NCI-H526 (cell line): ENCODE results near the gene SPATA13.

Experiments used
- DNase-seq, 2 experiments: peaks; one replicate each; lab custom pipeline; 2025; lab: John Stamatoyannopoulos, UW

SPATA13 gene

DNA sequence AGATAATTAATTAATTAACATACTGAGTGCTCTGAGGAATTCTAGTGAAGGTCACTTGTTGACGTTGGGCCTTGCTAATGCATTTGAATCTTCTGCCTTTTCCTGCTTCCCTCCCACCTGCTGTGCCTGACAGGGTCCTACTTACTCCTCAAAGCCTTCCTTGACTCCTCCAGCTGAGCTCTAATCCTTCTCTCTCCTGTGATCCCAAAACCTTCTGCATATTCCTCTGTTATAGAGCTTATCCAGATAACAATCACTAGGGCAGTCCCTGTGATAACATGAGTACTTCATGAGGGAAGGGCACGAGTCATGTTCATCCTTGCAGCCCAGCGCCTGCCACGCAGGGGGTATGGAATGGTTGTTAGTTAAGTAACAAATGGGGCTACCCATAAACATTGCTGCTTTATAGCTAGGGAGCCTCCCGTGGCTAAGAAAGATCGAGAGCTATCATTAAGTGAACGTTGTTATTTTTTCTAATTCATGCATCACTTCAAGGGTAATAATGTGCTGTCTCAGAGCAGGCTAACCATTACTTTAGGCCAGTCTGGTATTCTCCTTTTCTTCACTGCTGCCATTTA is 19.1 kb upstream of the SPATA13 start:
- no peak for DNase-seq

DNA sequence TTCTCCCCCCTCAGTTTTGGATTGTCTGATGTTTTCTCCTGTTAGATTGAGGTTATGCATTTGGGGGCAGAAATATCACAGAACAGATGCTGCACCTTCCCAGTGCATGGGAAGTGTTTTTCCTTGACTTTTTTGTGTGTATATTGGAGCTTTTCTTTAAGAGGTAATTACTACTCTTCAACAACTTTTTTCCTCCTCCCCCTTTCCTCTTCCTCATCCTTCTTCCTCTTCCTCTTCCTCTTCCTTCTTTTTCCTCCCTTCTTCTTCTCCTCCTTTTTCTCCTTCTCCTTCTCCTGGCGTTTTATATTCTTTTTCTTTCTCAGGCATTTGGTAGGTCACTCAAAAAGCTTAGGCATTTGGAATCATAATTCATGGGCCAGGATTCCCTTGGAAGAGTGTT is 18.1 kb upstream of the SPATA13 start:
- no peak for DNase-seq

GRCh38 chr13:24142886-24143285 is 17.6 kb upstream of the SPATA13 start:
- DNase-seq, result no peak

GRCh38 chr13:24145240-24145639 is 15.3 kb upstream of the SPATA13 start:
- no peak for DNase-seq

DNA sequence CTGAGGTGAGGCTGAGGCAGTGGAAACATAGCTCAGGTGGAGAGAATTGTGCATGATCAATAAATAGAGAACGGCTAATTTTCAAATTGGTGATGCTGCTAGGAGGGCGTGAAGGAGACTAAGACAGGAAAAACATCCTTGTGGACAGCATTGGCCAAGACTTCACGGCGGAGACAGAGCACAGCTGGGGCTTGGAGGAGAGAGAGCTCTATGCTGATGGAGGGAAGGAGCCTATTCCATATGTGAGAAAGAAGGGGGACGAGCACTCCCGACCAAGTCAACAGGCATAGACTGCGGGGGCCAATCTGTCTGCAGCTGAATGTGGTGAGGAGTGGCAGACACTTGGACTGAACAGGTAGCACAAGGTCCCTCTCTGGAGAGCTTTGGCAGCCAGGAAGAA is 14.8 kb upstream of the SPATA13 start:
- DNase-seq, result no peak

GRCh38 chr13:24146961-24147569 is 13.5 kb upstream of the SPATA13 start:
- DNase-seq, result no peak

- DNase-seq, result no peak
These were observed 13.0 kb upstream of the SPATA13 start for GRCh38 chr13:24147570-24147963.

- peak; percentile 69 to 76 for DNase-seq
These were observed 11.9 kb upstream of the SPATA13 start for GRCh38 chr13:24148414-24149235.

DNA sequence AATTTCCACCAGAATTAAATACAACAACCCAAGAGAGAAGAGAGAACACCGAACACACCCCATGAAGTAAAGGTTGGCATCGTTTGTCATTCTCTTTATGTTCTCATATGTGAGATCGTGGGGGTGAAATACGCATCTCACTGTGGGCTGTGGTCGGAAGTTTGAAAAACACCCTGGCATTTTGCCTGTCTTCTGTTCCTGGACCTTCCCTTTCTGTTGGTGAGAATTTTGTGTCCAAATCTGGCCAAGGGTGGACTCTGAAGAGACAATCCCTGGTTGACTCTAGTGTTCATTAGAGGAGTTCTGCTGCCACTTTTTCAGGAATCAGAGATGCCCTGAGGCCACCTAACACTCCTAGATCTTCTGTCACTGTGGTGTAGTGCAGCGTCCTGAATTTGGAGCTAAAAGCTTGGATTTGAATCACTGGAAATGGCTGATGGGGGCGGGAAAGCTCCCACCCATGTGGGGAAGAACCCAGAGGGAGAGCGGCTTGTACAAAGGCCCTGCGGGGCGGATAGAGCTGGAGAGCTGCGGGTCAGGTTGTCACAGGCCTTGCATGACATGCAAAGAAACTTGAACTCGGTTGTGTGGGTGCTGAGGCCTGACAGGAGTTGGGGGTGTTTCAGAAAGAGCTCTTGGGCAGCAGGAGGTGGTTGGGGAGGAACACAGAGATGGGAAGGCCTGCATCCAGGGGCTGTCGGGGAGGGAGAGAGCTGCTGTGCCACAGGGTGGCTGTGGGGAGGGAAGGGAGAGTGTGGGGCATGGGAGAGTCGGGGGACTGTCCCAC is 11.1 kb upstream of the SPATA13 start:
- DNase-seq, result no peak

DNA sequence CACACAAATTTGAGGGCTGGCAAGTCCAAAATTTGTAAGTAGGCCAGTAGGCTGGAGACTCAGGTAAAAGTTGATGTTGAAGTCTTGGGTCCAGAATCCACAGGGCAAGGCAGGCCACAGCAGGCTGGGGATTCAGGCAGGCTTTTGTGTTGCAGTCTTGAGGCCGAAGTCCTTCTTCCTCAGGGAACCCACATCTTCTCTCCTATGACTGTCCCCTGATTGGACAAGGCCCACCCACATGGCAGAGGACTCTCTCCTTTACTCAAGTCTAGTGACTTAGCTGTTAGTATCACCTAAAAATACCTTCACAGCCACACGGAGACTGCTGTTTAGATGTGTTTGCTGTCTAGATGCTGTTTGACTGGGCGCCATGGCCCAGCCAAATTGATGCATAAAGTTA is 9.9 kb upstream of the SPATA13 start:
- no peak for DNase-seq

DNA sequence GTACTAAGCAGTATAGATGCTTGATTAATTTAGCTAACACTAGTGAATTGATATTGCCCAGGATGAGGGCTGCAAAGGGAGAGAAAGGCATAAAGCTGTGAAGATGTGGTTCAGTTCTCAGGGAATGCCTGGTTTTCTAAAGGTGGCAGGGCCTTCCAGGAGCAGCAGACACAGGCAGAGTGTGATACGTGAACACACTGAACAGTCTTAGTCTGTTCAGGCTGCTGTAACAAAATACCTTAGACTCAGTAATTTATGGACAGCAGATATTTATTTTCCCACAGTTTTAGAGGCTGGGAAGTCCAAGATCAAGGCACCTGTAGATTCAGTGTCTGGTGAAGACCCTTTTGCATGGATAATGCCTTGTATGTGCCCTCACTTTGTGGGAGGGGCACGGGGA is 8.7 kb upstream of the SPATA13 start:
- DNase-seq, result no peak

- DNase-seq, result peak in 1 of 2 experiments; percentile 6
These were observed 8.0 kb upstream of the SPATA13 start for GRCh38 chr13:24152292-24153214.

DNA sequence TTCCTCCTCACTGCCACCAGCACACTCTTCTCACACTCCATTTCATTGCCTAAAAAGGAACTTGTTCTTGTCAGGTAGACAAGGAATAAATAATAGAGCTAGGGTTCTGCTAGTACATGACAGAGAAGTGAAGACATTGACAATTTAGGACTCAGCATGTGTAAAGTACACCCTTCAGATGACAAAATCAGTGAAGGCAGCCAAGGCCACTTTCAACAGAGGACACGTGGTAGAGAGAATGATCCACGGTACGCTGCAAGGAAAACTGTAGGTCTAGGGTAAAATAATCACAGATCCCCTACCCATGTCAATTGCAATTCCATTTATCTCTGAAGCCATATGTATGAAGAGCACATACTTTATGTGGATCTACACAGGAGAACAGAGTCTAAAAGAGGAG is 7.2 kb upstream of the SPATA13 start:
- DNase-seq, result no peak

GRCh38 chr13:24153979-24154701 is 6.4 kb upstream of the SPATA13 start:
- no peak for DNase-seq

DNA sequence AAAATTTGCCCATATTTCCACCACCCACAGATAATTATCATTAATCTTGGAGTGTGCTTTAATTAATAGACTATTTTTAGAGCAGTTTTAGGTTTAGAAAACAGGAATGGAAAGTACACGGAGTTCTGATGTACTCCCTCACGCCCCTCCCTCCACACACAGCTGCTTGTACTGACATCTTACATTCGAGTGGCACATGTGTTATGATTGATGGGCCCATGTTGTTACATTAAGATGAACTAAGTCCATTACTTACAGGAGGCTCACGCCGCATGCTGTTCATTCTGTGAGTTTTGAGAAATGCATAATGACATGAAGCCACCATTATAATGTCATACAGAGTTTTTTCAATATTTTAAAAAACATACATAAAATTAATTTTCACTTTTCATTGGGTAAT is 1.2 kb upstream of the SPATA13 start:
- no peak for DNase-seq

DNA sequence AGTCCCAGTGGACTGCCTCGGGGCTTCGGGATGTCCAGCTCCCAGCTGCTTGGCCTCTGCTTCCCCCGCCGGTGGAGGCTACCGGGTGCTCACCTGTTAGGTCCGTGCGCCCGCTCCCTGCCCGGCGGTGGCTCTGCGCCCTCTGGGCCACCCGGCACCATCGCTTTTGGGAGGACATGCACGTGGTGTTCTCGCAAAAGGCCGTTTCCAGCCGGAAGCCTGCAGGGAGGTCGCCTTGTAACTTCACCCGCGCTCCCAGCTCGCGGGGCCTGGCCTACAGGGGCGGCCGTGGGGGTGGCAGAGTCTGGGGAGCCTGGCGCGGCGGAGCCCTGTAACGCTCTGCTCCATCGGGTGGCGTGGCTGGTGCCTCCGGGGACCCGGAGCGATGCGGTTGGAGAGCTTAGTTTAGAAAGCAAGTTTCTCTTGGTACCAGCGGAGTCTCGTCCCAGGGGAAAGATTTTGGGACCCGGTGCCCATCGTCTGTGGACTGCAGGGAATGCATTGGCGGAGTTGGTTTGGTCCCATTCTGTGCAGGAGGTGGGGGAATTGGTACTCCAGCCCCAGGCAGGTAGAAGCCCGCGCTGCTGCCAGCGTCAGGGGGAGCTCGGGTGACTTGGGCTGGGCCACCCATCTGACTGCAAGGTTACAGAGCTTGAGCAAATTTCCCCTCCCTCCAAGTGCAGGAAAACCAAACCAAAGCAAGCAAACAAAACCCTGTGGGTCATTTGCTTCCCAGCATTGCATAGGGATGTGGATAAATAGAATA is 673 bp downstream of the SPATA13 start:
- peak; percentile 80 to 87 for DNase-seq

DNA sequence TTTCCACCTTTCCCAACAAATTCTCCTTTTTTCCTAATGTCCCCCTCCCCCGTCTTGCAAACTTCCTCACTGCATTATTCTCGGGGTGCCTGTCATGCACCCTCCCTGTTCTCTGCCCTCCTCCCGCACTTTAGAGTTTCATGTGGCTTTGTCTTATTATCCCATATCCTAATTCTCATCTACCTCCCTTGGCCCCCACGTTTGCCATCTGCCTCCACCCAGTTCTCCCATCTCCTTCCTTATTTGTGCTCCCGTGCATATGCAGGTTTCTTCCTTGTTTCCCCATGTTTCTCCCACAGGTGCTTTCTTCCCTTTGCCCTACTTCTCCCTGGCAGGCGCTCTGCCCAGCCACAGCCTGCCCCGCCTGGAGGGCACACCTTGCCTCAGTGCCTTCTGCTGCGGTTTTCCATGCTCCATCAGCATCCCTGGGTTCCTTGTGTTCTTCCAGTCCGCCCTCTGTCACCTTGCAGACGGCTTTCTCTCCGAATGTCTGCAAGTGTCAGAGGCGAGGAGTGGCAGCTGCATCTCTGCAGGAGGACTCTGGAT is 1.5 kb downstream of the SPATA13 start:
- DNase-seq, result no peak

DNA sequence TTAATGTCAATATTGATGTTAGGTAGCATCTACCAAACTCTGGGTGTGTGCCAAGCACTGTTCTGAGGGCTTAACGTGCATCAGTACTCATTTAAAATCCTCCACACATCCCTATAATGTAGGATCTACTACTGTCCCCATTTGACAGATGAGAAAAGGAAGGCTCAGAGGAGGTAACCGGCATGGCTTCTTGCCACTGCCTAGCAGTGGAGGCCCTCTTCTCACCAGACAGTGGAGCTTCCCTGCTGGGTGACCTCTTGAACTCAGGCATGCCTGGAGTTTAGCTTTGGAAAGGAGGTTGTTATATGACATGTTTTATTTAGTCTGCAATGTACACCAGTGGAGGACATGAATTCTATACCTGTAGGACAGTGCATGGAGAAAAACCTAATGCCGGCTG is 2.1 kb downstream of the SPATA13 start:
- no peak for DNase-seq

DNA sequence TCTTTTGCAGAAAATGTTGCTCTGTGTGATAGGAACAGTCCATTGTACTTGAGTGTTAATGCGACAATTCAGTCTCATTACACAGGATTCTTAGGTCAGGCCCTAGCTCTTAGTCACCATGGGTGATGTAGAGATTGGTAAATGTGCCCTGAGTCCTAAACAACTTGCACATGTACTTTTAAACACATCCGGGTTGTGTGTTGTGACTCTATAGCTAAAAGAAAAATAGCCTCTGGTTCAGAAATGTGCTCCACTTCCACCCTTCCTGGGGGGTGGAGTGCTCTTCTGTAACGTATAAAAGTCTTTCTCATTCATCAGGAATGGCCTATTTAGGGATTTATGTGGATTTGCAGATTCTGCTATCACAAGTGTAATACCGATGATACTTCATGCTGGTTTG is 5.2 kb downstream of the SPATA13 start:
- DNase-seq, result no peak

DNA sequence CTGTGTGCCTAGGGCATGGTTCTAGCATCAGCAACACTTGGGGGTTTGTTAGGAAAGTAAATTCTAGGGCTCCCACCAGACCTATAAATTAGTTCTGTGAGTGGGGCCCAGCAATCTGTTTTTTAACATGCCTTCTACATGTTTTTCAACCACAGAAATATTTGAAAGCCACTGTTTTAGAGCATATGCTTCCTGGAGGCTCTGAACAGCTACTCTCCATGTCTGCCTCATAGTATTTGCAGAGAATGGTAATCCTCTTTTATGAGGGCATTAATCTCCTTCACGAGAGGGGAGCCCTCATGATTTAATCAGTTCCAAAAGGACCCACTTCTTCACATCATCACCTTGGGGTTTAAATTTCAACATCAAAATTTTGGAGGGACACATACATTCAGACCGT is 6.0 kb downstream of the SPATA13 start:
- DNase-seq, result no peak
